NCI-H2107 (cell line): ENCODE measurements around the gene PTH.

ENCODE experiments used
- DNase-seq: peaks from one replicate; lab custom pipeline; 2025; lab: John Stamatoyannopoulos, UW

PTH gene

GRCh38 chr11:13495929-13496328 lies at the start of gene PTH:
Gene PTH (minus strand): TSS chr11:13495997. CDS start chr11:13492855, 3,142 bp downstream.
- no peak for DNase-seq

GRCh38 chr11:13538044-13538443 lies 42.2 kb upstream of the PTH start:
- DNase-seq = no peak

DNA sequence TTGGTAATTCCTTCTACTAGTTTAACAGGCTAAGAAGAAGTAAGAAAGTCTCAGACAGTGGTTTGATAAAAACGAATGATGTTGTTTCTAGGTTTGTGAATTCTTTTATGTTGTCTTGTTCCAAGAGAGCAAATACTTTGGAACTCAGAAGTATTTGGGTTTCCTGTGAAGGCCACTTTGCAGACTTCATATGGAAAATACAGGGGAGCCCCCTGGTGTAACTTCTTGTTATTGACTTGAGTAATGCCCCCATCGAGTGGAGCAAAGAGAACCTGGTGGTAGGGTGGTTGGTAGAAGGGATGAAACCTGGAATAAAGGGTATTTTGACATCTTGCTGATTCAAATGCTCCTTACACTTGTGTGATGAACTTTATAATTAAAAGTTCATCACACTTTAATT lies 40.0 kb upstream of the PTH start:
- DNase-seq = no peak

DNA sequence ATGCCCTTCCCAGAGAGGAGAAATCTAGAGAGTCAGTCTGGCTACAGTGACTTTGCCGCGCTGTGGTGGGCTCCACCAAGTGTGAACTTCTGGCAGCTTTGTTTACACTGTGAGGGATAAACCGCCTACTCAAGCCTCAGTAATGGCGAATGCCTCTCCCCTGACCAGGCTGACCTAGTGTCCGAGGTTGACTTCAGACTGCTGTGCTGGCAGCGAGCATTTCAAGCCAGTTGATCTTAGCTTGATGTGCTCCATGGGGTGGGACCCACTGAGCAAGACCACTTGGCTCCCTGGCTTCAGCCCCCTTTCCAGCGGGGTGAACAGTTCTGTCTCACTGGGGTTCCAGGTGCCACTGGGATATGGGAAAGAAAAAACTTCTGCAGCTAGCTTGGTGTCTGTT lies 38.6 kb upstream of the PTH start:
- DNase-seq = no peak

DNA sequence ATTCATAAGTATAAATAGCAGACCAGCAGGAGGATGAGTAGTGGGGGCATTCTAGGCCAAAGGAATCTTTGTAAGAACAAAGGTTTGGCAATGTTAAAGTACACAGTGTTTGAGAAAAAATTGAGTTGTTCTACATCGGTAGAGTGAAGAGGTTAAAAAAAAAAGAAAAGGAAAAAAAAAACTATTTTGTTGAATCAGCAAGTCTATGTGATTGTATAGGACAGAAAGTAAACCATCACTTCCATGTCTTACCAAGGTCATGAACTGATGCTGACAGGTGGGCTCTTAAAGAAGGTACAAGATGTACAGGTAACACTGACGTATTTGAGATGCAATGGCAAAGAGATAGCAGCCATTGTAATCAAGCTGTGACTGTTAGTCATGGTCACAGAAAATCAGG lies 29.5 kb upstream of the PTH start:
- DNase-seq = no peak

- no peak for DNase-seq
Measured at GRCh38 chr11:13503393-13503792, 7.6 kb upstream of the PTH start.

DNA sequence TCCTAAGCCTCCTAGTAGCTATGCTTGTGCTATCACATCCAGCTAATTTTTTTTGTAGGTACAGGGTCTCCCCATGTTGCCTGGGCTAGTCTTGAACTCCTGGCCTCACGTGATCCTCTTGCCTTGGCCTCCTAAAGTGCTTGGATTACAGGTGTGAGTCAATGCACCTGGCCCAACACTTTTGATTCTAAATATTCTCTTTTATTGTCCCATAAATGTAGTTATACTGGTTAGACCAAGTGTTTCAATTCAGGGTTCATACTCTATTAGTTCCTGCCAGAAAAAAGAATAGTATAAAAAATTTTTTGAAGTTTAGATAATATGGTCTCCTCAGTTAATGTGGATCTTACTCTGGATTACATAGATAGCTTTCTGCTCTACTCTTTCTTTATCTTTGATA lies 6.7 kb upstream of the PTH start:
- no peak for DNase-seq

DNA sequence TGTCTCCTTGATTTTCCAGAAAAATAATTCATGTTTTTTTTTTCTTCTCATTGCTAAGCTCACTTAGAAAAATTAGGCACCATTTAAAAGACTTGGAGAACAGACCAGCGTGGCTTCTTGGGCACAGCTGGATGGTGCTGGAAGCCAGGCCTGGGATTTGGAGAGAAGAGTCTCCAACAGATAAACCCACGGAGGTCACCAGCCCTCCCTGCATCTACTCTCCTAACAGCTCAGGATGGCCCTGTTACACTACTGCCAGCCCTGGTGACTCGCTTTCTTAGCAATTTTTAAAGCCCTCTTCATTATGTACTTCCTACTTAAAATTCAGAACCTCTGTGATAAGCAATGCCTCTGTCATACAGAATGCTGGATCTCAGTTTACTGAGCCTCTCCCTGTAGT lies 1.7 kb downstream of the PTH start:
- no peak for DNase-seq

- DNase-seq = no peak
Measured at GRCh38 chr11:13487661-13488030, 8.2 kb downstream of the PTH start.

DNA sequence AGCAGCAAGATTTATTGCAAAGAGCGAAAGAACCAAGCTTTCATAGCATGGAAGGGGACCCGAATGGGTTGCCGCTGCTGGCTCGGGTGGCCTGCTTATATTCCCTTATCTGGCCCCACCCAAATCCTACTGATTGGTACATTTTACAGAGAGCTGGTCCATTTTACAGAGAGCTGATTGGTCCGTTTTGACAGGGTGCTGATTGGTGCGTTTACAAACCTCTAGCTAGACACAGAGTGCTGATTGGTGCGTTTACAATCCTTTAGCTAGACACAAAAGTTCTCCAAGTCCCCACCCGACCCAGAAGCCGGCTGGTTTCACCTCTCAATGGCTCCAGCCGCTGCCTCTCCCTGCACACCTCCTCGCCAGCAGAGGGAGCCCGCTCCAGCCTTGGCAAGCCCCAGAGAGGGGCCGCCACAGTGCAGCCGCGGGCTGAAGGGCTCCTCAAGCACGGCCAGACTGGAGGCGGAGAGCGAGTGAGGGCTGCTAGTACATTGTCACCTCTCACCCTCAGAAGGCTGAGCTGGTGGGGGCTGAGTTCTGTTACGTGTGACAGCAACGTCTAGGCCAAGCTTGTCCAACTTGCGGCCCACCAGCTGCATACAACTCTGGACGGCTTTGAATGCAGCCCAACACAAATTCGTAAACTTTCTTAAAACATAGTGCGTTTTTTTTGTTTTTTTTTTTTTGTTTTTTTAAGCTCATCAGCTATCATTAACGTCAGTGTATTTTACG lies 8.7 kb downstream of the PTH start:
- no peak for DNase-seq

DNA sequence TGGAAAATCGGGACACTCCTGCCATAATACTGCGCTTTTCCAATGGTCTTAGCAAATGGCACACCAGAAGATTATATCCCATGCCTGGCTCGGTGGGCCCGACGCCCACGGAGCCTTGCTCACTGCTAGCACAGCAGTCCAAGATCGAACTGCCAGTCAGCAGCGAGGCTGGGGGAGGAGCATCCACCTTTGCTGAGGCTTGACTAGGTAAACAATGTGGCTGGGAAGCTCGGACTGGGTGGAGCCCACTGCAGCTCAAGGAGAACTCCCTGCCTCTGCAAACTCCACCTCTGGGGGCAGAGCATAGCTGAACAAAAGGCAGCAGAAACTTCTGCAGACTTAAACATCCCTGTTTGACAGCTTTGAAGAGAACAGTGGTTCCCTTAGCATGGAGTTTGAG lies 15.6 kb downstream of the PTH start:
- DNase-seq = no peak

GRCh38 chr11:13479688-13480087 lies 16.1 kb downstream of the PTH start:
- DNase-seq = no peak

DNA sequence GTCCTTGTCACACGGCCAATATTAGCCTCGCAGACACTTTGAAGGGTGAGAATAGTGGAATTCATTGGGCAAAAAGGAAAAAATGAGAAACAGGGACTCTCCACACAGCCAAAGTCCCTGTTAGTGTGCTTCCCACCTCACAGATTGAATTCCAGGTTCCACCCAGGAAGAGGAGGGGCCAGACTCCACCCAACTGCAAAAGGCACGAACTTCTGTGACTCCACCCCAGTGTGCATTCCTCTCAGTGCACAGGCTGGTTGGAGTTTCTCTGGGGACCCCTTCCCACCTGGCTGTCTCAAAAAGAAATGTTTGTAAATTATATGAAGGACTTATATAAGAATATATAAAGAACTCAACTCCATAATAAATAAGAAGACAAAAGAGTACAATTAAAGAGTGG lies 20.7 kb downstream of the PTH start:
- no peak for DNase-seq

- DNase-seq = no peak
Measured at GRCh38 chr11:13473013-13473722, 22.6 kb downstream of the PTH start.

- DNase-seq = no peak
Measured at GRCh38 chr11:13468750-13469149, 27.0 kb downstream of the PTH start.

GRCh38 chr11:13465909-13466371 lies 29.9 kb downstream of the PTH start:
- DNase-seq = no peak

DNA sequence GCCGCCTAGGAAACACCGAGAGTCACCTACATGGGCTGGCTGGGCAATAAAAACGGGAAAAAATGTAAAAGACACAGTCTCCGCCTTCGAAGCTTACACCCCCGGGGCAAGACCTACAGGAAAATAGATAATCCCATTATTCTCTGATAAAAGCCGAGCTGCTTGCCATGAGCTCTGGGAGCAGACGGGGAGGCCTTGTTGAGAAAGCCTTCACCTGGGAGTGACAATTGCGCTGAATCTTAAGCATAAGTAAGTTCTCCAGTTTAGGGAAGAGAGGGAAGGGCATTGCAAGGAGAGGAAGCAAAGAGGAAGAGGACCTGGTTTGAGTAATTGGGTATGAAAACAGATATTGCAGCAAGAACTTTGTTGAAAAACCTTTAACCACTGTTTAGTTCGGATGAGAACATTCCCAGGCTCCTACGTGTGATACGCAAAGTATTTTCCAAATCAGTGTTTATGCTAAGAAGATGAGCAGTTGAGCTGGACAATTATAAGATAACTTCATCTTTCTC lies 32.0 kb downstream of the PTH start:
- peak; percentile 25 for DNase-seq

DNA sequence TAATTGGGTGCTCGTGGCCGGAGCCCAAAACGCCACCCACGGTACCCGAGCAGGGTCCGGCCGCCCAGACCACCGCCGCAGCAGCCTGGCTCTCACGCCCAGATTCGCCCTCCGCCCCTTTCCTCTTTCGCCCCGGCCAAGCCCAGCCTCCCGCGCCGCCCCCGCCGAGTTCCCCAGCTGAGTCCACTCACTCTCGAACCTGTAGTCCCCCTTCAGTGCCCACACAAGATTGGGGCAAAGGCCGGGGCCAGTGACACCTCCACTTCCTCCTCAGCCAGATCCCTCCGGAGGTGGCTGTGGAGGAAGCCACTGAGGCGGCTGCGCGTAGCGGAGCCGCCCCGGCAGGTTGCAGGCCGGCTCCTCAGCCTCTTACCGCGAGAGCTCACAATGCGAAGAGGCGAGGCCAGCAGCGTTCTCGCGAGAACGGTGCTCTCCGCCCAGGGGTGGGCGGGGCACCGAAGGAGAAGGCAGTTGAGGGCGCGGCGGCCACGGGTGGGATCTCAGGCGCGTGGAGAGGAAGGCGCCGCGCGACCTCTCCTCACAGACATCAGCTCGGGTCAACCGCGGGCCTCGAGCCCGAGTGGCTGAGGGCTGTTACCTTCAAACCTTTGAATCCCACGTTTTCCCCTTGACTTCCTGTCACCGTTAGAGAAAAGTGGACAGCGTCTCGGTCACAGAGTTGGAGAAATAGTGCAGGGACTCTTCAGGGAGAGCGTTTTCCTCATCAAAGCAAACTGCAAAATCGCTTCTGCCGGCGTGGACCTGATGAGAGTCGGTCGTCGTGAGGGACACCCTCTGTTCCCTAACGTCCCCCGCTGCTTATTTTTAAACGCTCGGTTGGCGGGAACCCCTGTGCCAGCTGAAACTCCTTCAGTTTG lies 32.7 kb downstream of the PTH start, which contains the start of gene BTBD10:
Gene BTBD10 (minus strand): TSS at position 322 of the 878 bp plus-strand sequence. CDS start 18,098 bp downstream, outside the sequence.
- peak; percentile 69 for DNase-seq

GRCh38 chr11:13462311-13462900 lies 33.4 kb downstream of the PTH start:
- DNase-seq = peak; percentile 14

DNA sequence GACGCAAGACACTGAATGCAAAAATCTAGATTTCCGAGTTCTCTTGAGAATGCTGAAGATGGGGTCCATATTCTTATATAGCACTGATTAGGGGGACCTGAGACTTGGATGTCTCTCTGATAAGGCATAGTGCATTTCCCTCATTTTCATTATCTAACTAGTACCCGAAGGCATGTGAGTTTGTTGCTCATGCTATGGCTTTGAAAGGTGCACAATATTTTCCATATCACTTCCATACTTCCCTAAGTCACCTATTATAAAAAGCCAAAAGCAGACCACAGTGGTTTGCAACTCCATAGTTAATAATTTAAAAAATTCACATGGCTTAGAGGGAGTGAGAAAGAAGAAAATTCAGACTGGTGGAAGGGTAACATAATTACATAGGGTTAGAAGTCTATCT lies 34.5 kb downstream of the PTH start:
- DNase-seq = no peak

DNA sequence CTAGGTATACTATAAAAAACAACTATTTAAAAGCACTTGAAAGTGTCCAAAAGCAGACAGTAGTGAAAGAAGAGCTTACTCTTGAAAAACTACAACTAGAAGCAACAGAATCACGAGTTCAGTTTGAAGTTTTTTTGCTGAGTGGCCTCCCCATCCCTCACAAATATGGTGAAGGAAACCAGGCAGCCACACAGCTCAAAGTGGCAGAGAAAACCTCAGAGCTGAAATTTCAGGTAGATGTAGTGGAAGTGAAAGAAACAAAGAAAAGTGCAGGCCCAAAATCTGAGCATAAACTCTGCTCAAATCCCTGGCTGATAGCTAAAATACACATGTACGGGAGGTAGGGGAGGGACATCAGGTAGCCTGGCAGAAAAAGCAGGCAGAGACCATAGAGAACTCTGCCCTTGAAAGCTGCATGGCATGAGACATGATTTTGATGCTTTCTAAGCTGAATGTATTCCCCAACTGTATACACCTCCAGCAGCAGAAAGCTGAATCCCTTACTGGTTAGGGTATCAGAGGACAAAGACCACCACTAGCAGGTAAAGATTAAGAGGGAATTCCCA lies 44.9 kb downstream of the PTH start:
- no peak for DNase-seq

DNA sequence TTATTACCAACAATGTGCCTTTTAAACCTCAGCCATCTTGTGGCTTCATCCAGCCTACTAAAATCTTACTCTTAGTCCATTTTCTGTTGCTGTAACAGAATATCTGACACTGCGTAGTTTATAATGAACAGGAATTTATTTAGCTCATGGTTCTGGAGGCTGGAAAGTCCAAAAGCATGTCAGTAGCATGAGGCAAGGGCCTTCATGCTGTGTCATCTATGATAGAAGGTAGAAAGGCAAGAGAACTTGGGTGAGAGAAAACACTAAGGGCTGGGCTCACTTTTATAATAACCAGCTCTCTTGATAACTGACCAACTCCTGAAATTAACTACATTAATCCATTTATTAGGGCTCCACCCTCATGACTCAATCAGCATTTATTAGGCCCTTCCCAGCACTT lies 46.3 kb downstream of the PTH start:
- no peak for DNase-seq
